Smooth muscle cell (in vitro differentiated cells): Measurements from ENCODE around the gene CSGALNACT2. TPM values are rescaled to one million over a fixed set of nuclear protein-coding genes. Genes with fewer than 3 reads are reported as not detected.
"Not testable (repeated sequence)": the region's sequence is repeated elsewhere in the genome, so short reads cannot be mapped to it uniquely, and the experiment has no call there.

Experiments used
- DNase-seq: peaks from one replicate; lab custom pipeline; 2025; ENCODE audit not compliant: unreplicated experiment; lab: John Stamatoyannopoulos, UW
- H2AFZ ChIP-seq: fragments of 200-600 bp; sonication (generic); 2 replicates; pipeline ENCODE4 v1.6.0; 2016; ENCODE audit warnings: antibody characterized with exemption, low read depth, mild to moderate bottlenecking
- H3F3A ChIP-seq: fragments of 200-600 bp; sonication (generic); 2 replicates; pipeline ENCODE4 v1.6.0; 2017; ENCODE audit warnings: antibody characterized with exemption, low read depth
- H3K27ac ChIP-seq: fragments of 200-600 bp; sonication (generic); 2 replicates; pipeline ENCODE4 v1.5.1; 2016; ENCODE audit warnings: low read depth, mild to moderate bottlenecking
- H3K27me3 ChIP-seq: fragments of 200-600 bp; sonication (generic); 2 replicates; pipeline ENCODE4 v1.6.1; 2016; ENCODE audit warnings: low read depth, mild to moderate bottlenecking
- H3K36me3 ChIP-seq: fragments of 200-600 bp; sonication (generic); 2 replicates; pipeline ENCODE4 v1.5.1; 2016; ENCODE audit warnings: low read depth
- H3K4me1 ChIP-seq: fragments of 200-600 bp; sonication (generic); 2 replicates; pipeline ENCODE4 v1.5.1; 2016; ENCODE audit warnings: low read depth
- H3K4me2 ChIP-seq: fragments of 200-600 bp; sonication (generic); 2 replicates; pipeline ENCODE4 v1.6.0; 2016; ENCODE audit warnings: mild to moderate bottlenecking
- H3K4me3 ChIP-seq: fragments of 200-600 bp; sonication (generic); 2 replicates; pipeline ENCODE4 v1.5.1; 2016; ENCODE audit warnings: mild to moderate bottlenecking
- H3K79me2 ChIP-seq: fragments of 200-600 bp; sonication (generic); 2 replicates; pipeline ENCODE4 v1.6.0; 2016; ENCODE audit warnings: low read depth, mild to moderate bottlenecking
- H3K9ac ChIP-seq: fragments of 200-600 bp; sonication (generic); 2 replicates; pipeline ENCODE4 v1.6.0; 2016; ENCODE audit warnings: low read depth
- H3K9me3 ChIP-seq: fragments of 200-600 bp; sonication (generic); replicated peaks from 2 replicates; pipeline ENCODE4 v1.5.1; 2016; ENCODE audit warnings: low read depth
- H4K20me1 ChIP-seq: fragments of 200-600 bp; sonication (generic); 2 replicates; pipeline ENCODE4 v1.6.0; 2016; ENCODE audit warnings: low read depth
- WGBS: methylation state at CpG from one replicate; pipeline ENCODE4 v1.1.7; 2016; ENCODE audit warnings: low lambda C conversion rate; 5-methylcytosine and 5-hydroxymethylcytosine counted together
- polyA plus RNA-seq: library from polyadenylated mRNA; unstranded; fragments of >200 nt; fragmentation: Nextera tagmentation; extraction: Ambion mirVana; gene quantifications from 2 replicates; pipeline ENCODE4 v1.2.1, GENCODE V29; 2016
- total RNA-seq: library from RNA; depleted of rRNA; stranded (reverse); fragments of >200 nt; gene quantifications from 2 replicates; pipeline ENCODE4 v1.2.3, GENCODE V29; 2014
- TF ChIP-seq, protein P1 (sequence below): fragments of 200-600 bp; sonication (generic); IDR thresholded peaks from 2 replicates; pipeline ENCODE4 v1.5.1; 2017; ENCODE audit warnings: borderline replicate concordance, mild to moderate bottlenecking, antibody characterized with exemption; ENCODE audit not compliant: insufficient read depth, poor library complexity, severe bottlenecking

CSGALNACT2 gene
- total and polyA plus RNA-seq, 2 experiments from 2014 or later: 35.6 to 40.4 TPM

DNA sequence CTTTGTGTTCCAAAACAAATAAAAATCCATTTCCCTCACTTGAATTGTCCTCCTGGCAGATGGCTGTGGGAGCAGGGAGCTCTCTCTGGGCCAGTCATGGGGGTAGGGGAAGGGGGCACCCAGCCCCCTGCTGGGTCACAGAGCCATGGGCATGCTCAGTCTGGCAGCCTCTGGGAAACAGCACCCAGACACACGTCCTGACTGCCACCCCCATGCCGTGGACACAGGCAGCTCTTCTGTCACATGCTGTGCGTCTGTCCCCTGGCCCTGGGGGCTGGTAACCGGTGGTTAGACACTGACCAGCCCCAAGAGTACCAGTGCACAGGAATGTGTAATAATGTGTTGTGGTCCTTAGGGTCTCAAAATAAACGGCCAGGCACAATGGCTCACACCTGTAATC is 81.6 kb downstream of the CSGALNACT2 start:
- Histone ChIP-seq H3K27me3 (peaks cover 18% of the 10 kb centered on the region), H3K9me3 (no peaks in the 10 kb centered on the region), H3K9ac (no peak overlapping the region), H3K27ac (no peak overlapping the region), H3K4me1 (no peaks in the 10 kb centered on the region), H3F3A (no peaks in the 10 kb centered on the region), H4K20me1 (no peaks in the 10 kb centered on the region), H3K36me3 (no peaks in the 10 kb centered on the region), H3K4me3 (no peak overlapping the region), H3K4me2 (no peak overlapping the region), H3K79me2 (no peaks in the 10 kb centered on the region), H2AFZ (no peak overlapping the region)
- DNase-seq: no peak
- TF ChIP-seq, protein P1, sequence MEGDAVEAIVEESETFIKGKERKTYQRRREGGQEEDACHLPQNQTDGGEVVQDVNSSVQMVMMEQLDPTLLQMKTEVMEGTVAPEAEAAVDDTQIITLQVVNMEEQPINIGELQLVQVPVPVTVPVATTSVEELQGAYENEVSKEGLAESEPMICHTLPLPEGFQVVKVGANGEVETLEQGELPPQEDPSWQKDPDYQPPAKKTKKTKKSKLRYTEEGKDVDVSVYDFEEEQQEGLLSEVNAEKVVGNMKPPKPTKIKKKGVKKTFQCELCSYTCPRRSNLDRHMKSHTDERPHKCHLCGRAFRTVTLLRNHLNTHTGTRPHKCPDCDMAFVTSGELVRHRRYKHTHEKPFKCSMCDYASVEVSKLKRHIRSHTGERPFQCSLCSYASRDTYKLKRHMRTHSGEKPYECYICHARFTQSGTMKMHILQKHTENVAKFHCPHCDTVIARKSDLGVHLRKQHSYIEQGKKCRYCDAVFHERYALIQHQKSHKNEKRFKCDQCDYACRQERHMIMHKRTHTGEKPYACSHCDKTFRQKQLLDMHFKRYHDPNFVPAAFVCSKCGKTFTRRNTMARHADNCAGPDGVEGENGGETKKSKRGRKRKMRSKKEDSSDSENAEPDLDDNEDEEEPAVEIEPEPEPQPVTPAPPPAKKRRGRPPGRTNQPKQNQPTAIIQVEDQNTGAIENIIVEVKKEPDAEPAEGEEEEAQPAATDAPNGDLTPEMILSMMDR: no peak
- WGBS: 77% methylated on average over 5 of the region's 5 CpGs

DNA sequence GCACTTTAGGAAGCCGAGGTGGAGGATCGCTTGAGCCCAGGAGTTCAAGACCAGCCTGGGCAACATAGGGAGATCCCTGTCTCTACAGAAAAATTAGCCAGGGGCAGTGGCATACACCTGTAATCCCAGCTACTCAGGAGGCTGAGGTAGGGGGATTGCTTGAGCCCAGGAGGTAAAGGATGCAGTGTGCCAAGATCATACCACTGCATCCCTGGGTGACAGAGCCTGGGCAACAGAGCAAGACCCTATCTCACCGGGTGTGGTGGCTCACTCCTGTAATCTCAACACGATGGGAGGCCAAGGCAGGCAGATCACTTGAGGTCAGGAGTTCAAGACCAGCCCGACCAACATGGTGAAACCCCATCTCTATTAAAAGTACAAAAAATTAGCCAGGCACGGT is 82.0 kb downstream of the CSGALNACT2 start:
- H3K4me3 ChIP-seq, H2AFZ ChIP-seq, H3K4me1 ChIP-seq, H3F3A ChIP-seq, H3K27ac ChIP-seq, DNase-seq, H3K79me2 ChIP-seq, H3K36me3 ChIP-seq, H4K20me1 ChIP-seq, H3K9ac ChIP-seq, H3K4me2 ChIP-seq, H3K9me3 ChIP-seq: not testable (repeated sequence)
- WGBS: 90% methylated on average over 6 of the region's 6 CpGs
- H3K27me3 ChIP-seq: peaks cover 18% of the 10 kb centered on the region

DNA sequence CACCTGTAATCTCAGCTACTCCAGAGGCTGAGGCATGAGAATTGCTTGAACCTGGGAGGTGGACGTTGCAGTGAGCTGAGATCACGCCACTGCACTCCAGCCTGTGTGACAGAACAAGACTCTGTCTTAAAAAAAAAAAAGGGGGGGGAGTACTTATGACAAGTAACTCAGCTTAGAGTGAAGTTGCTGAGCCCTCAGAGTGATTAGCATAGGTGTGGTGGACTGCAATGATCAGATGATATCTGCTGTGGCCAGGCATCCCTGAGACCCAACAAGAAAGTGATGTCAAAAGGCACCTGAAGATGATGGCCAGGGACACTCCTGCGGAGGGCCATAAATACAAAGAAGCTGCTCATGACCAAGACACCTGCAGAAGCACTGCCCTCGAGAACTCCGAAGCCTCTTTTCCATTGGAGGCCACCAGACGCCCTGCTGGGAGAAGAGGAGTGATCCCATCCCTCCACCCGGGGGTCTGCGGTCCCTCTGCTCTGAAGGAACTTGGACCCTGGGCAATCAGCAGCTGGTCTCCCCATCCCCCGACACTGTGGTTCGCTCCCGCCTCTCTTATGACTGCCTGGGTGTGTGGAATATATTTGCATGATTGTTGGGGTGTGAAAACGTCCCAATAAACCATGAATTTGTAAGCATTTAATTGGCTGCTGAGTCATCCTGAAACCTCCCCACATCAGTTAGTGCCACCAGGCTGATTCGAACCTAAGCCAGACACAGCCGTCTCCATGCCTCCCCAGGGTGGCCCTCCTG is 82.6 kb downstream of the CSGALNACT2 start:
- Histone ChIP-seq H2AFZ (no peak overlapping the region), H3K4me1 (no peaks in the 10 kb centered on the region), H4K20me1 (no peaks in the 10 kb centered on the region), H3K9ac (no peak overlapping the region), H3K9me3 (no peaks in the 10 kb centered on the region), H3K27me3 (peaks cover 18% of the 10 kb centered on the region), H3K4me3 (no peak overlapping the region), H3K79me2 (no peaks in the 10 kb centered on the region), H3K36me3 (no peaks in the 10 kb centered on the region), H3K27ac (no peak overlapping the region), H3F3A (no peaks in the 10 kb centered on the region), H3K4me2 (no peak overlapping the region)
- DNase-seq: no peak
- TF ChIP-seq, protein P1: no peak
- WGBS: 72% methylated on average over 14 of the region's 14 CpGs

DNA sequence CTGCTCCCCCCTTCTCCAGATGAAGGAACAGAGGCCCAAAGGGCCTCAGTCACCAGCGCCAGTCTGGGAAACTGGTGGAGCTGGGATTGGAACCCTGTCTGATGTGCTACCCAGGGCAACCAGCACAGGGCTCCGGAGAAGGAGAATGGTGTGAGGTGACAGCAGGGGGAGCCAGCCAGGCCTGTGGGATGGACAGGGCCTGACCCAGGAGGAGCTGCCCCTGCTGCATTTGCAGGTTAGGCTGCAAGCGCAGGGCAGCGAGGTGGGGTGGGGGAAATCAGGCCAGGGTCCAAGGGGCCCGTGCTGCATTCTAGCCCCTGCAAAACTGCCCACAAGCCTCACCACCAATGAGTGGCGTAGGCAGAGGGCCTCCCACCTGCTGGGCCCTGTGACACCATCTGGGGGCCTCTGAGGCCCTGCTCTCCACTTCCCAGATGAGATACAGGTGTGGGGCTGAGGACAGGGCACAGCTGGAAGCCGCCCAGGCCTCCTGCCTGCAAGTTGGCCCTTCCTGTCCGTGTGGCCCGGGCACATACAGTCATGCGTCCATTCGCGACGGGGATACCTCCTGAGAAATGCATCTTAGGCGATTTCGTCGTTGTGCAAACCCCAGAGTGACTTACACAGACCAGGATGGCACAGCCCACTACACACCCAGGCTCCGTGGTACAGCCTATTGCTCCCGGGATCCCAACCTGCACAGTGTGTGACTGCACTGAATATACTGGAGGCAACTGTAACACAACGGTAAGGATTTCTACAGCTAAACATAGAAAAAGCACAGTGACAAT is 83.4 kb downstream of the CSGALNACT2 start:
- WGBS: 70% methylated on average over 19 of the region's 19 CpGs
- DNase-seq: no peak

More for the DNA sequence above, 83.4 kb downstream of the CSGALNACT2 start:
- no peaks in the 10 kb centered on the region for H3K79me2 ChIP-seq
- H3K36me3 ChIP-seq: no peaks in the 10 kb centered on the region
- H3K4me1 ChIP-seq: no peaks in the 10 kb centered on the region
- H3K9me3 ChIP-seq: no peaks in the 10 kb centered on the region
- H4K20me1 ChIP-seq: no peaks in the 10 kb centered on the region
- no peak overlapping the region for H3K4me3 ChIP-seq
- peaks cover 18% of the 10 kb centered on the region for H3K27me3 ChIP-seq
- TF ChIP-seq, protein P1: peak; percentile 4
- no peak overlapping the region for H2AFZ ChIP-seq
- no peak overlapping the region for H3K27ac ChIP-seq
- H3K9ac ChIP-seq: no peak overlapping the region
- H3F3A ChIP-seq: no peaks in the 10 kb centered on the region
- no peak overlapping the region for H3K4me2 ChIP-seq
